ACC112 (cell line): ENCODE measurements around the gene NFIL3.
"Not testable (repeated sequence)": the region's sequence is repeated elsewhere in the genome, so short reads cannot be mapped to it uniquely, and the experiment has no call there.

Source experiments
- H2AFZ ChIP-seq: fragments of 200-600 bp; sonication (generic); one replicate; pipeline ENCODE4 v1.6.0; 2017; ENCODE audit warnings: antibody characterized with exemption, low read length; ENCODE audit not compliant: unreplicated experiment
- H3K27ac ChIP-seq: fragments of 200-600 bp; sonication (generic); 2 replicates; pipeline ENCODE4 v1.5.1; 2014; ENCODE audit warnings: low read depth, mild to moderate bottlenecking, antibody characterized with exemption, low read length, moderate library complexity
- H3K27me3 ChIP-seq: fragments of 200-600 bp; sonication (generic); 2 replicates; pipeline ENCODE4 v1.6.1; 2014; ENCODE audit warnings: mild to moderate bottlenecking, antibody characterized with exemption, low read length, moderate library complexity, mixed read lengths; ENCODE audit not compliant: insufficient read depth
- H3K36me3 ChIP-seq: fragments of 200-600 bp; sonication (generic); 2 replicates; pipeline ENCODE4 v1.6.1; 2016; ENCODE audit warnings: mild to moderate bottlenecking, antibody characterized with exemption, low read length, moderate library complexity, mixed read lengths; ENCODE audit not compliant: insufficient read depth
- H3K4me1 ChIP-seq: fragments of 200-600 bp; sonication (generic); one replicate; pipeline ENCODE4 v1.6.1; 2016; ENCODE audit warnings: low read length, mixed read lengths; ENCODE audit not compliant: insufficient read depth, unreplicated experiment, control insufficient read depth
- H3K4me3 ChIP-seq: fragments of 200-600 bp; sonication (generic); 2 replicates; pipeline ENCODE4 v1.5.1; 2014; ENCODE audit warnings: mild to moderate bottlenecking, low read depth, low read length
- H3K79me2 ChIP-seq: fragments of 200-600 bp; sonication (generic); one replicate; pipeline ENCODE4 v1.6.0; 2016; ENCODE audit warnings: low read length; ENCODE audit not compliant: control insufficient read depth, unreplicated experiment, insufficient read depth

The NFIL3 gene, protein sequence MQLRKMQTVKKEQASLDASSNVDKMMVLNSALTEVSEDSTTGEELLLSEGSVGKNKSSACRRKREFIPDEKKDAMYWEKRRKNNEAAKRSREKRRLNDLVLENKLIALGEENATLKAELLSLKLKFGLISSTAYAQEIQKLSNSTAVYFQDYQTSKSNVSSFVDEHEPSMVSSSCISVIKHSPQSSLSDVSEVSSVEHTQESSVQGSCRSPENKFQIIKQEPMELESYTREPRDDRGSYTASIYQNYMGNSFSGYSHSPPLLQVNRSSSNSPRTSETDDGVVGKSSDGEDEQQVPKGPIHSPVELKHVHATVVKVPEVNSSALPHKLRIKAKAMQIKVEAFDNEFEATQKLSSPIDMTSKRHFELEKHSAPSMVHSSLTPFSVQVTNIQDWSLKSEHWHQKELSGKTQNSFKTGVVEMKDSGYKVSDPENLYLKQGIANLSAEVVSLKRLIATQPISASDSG

GRCh38 chr9:91423785-91424402, at the start of gene NFIL3:
Gene NFIL3, minus strand, starts transcription at chr9:91423832. Its CDS starts 13,098 bp downstream, at chr9:91410734.
- Histone ChIP-seq H3K27me3 (no peaks in the 10 kb centered on the region), H3K4me3 (peak within 1 kb of the TSS; percentile 98), H3K4me1 (peaks cover 30% of the 10 kb centered on the region), H3K79me2 (peaks cover 40% of the 10 kb centered on the region), H3K36me3 (no peaks in the 10 kb centered on the region), H3K27ac (peak within 1 kb of the TSS; percentile 99), H2AFZ (peak within 1 kb of the TSS; percentile 56)

DNA sequence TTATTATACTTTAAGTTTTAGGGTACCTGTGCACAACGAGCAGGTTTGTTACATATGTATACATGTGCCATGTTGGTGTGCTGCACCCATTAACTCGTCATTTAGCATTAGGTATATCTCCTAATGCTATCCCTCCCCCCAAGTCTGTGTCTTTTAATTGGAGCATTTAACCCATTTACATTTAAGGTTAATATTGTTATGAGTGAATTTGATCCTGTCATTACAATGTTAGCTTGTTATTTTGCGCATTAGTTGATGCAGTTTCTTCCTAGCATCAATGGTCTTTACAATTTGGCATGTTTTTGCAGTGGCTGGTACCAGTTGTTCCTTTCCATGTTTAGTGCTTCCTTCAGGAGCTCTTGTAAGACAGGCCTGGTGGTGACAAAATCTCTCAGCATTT, 47.9 kb upstream of the NFIL3 start:
- H3K27ac ChIP-seq, H3K27me3 ChIP-seq, H3K79me2 ChIP-seq, H3K4me1 ChIP-seq, H3K36me3 ChIP-seq, H3K4me3 ChIP-seq, H2AFZ ChIP-seq: not testable (repeated sequence)

DNA sequence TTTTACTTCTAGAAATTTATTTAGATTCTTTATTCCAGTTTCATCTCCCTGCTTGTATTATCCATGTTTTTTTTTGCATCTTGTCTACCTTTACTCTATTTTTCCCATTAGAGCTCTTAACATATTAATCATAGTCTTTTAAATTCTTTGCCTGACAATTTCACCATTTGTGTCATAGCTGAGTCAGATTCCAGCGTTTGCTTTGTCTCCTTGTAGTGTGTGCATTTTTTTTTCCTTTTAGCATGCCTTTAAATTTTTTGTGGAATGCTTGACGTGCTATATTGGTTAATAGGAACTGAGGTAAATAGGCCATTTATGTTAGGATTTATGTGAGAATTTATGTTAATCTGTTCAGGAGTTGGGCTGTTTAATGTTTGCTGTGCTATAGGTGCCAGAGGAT, 41.8 kb upstream of the NFIL3 start:
- H2AFZ ChIP-seq, result no peak overlapping the region
- no peak overlapping the region for H3K4me3 ChIP-seq
- H3K27me3 ChIP-seq, result no peaks in the 10 kb centered on the region
- peaks cover 12% of the 10 kb centered on the region for H3K4me1 ChIP-seq
- no peaks in the 10 kb centered on the region for H3K79me2 ChIP-seq
- peak overlapping the region; percentile 33; the same call in 1 of the 2 replicates for H3K27ac ChIP-seq
- H3K36me3 ChIP-seq, result no peaks in the 10 kb centered on the region

DNA sequence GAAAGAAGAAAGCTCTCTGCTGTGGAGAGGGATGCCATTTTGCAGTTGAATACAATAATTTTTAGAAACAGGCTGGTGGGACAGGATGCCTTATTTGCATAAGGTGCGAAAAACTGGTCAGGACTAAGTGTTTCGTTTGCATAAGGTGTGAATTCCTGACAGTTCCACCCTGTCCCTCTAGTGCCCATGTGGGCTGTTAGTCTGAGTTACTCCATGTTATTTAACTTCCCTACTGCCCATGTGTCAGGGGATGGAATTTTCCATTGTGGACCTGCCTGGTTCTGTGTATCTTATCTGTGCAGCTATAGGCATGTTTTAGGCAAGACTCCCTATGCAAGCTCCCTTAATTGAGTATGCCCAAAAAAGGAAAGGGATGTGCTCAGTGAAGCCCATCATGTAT, 35.3 kb upstream of the NFIL3 start:
- Histone ChIP-seq H2AFZ (no peak overlapping the region), H3K27me3 (no peaks in the 10 kb centered on the region), H3K4me1 (no peaks in the 10 kb centered on the region), H3K27ac (no peak overlapping the region), H3K4me3 (no peak overlapping the region), H3K79me2 (no peaks in the 10 kb centered on the region), H3K36me3 (no peaks in the 10 kb centered on the region)

DNA sequence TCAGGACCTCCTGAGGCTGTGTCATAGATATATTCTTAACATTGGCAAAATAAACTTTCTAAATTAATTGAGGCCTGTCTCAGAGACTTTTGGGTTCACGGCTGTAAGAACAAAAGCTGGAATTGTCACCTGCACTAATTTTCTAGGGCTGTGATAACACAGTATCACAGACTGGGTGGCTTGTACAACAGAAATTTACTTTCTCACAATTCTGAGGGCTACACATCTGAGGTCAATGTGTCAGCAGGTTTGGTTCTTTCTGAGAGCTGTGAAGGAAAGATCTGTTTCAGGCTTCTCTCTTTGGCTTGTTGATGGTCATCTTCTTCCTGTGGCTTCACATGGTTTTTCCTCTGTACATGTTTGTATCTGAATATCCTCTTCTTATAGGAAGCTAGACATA, 29.2 kb upstream of the NFIL3 start:
- Histone ChIP-seq H3K4me3 (no peak overlapping the region), H3K79me2 (no peaks in the 10 kb centered on the region), H3K36me3 (no peaks in the 10 kb centered on the region), H3K27me3 (no peaks in the 10 kb centered on the region), H3K4me1 (no peaks in the 10 kb centered on the region), H2AFZ (no peak overlapping the region), H3K27ac (no peak overlapping the region)

DNA sequence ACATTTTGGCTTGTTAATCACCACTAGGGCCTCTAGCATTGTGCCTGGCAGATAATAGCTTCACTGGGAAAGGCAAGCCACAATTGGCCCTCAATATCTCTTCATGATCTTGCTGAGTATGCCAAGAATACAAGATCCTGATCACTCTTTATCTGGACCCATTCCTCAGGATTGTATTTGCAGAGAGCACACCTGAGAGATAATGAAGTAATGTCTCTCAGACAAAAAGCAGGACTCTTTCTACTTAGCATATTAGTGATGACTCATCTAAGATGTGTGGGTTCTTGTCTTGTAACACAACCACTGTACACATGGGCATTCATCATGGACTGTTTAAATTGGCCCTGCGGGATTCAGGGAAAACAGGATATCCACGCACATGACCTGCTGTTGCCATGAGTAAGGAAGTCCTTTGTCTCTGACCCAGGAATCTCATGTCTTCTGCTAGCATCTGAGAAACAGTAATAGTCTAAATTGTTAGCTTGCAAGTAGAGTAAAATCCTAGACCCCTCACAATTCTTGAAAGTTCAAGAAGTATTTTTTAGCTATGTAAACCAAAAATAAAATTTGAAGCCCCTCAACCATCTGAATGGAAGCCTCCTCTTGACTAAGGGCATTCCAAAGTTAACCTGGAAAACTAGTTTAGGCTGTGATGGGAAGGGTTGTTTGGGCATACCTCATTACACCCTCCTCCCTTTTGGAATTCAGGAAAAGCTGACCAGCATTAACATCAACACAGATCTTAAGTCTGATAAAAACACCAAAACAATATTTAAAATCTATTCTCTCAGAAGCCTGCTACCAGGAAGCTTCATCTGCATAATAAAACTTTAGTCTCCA, 28.0 kb upstream of the NFIL3 start:
- H2AFZ ChIP-seq, result no peak overlapping the region
- no peaks in the 10 kb centered on the region for H3K4me1 ChIP-seq
- H3K27me3 ChIP-seq, result no peaks in the 10 kb centered on the region
- H3K36me3 ChIP-seq, result no peaks in the 10 kb centered on the region
- no peak overlapping the region for H3K27ac ChIP-seq
- no peaks in the 10 kb centered on the region for H3K79me2 ChIP-seq
- H3K4me3 ChIP-seq, result no peak overlapping the region

GRCh38 chr9:91445135-91445534, 21.5 kb upstream of the NFIL3 start:
- no peaks in the 10 kb centered on the region for H3K36me3 ChIP-seq
- H2AFZ ChIP-seq, result no peak overlapping the region
- no peaks in the 10 kb centered on the region for H3K4me1 ChIP-seq
- H3K27me3 ChIP-seq, result no peaks in the 10 kb centered on the region
- no peaks in the 10 kb centered on the region for H3K79me2 ChIP-seq
- no peak overlapping the region for H3K27ac ChIP-seq
- H3K4me3 ChIP-seq, result no peak overlapping the region

- H3K36me3 ChIP-seq, result no peaks in the 10 kb centered on the region
- H3K27me3 ChIP-seq, result no peaks in the 10 kb centered on the region
- no peak overlapping the region for H2AFZ ChIP-seq
- no peak overlapping the region for H3K4me3 ChIP-seq
- no peak overlapping the region for H3K27ac ChIP-seq
- H3K4me1 ChIP-seq, result no peaks in the 10 kb centered on the region
- no peaks in the 10 kb centered on the region for H3K79me2 ChIP-seq
Observed at GRCh38 chr9:91443994-91444392, 20.4 kb upstream of the NFIL3 start.

DNA sequence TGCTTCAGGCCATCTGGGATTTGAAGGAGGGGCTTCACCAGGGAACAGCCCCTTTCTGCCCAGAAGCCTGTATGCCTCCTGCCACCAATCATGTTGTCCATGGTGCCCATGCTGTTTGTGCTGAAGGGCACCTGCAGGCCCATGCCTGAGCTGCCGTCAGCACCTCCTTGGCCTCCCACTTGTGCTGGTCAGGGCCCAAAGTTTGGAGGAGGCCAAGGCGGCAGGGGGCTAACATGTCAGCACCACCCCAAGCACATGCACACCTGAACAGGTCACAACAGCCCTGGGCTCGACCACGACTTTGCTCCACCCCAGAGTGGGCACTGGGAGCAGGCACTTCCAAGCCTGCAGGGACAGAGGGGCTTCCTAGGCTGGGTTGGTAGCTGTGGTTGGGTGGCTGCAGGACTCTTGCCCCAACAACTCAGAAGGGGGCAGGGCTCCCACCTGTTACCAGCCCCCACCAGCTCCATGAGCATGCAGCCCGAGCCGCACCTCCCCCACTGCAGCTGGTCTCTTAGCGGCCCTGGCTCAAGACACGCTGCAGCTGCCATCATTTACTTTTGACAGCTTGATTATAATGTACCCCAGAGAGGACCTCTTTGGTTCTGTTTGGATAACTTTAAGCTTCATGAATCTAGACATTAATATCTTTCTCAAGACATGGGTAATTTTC, 19.8 kb upstream of the NFIL3 start:
- Histone ChIP-seq H2AFZ (no peak overlapping the region), H3K27ac (no peak overlapping the region), H3K4me1 (no peaks in the 10 kb centered on the region)

DNA sequence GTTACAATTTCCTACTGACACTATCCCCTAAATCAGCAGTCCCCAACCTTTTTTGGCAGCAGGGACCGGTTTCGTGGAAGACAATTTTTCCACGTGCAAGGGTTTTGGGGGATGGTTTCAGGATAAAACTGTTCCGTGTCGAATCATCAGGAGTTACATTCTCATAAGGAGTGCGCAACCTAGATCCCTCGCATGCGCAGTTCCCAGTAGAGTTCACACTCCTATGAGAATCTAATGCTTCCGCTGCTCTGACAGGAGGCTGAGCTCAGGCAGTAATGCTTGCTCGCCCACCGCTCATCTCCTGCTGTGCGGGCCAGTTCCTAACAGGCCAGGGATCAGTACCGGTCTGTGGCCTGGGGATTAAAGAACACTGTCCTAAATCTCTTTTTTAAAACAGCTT, 13.2 kb upstream of the NFIL3 start:
- no peaks in the 10 kb centered on the region for H3K79me2 ChIP-seq
- no peaks in the 10 kb centered on the region for H3K36me3 ChIP-seq
- no peaks in the 10 kb centered on the region for H3K27me3 ChIP-seq
- peaks cover 9% of the 10 kb centered on the region for H3K4me1 ChIP-seq
- H3K27ac ChIP-seq, result no peak overlapping the region
- H3K4me3 ChIP-seq, result no peak overlapping the region
- H2AFZ ChIP-seq, result no peak overlapping the region

More for the DNA sequence above, 19.8 kb upstream of the NFIL3 start:
- Histone ChIP-seq H3K4me3 (no peak overlapping the region), H3K27me3 (no peaks in the 10 kb centered on the region), H3K79me2 (no peaks in the 10 kb centered on the region), H3K36me3 (no peaks in the 10 kb centered on the region)
